Iris pigment epithelial cell (primary cell): ENCODE data around the gene DGAT2.

Experiments used
- DNase-seq: peaks from one replicate; pipeline ENCODE4 v3.0.0-alpha.2; 2011; ENCODE audit warnings: low read depth

Gene DGAT2

GRCh38 chr11:75826461-75827230 lies 58.1 kb downstream of the DGAT2 start:
- DNase-seq = peak; percentile 49

GRCh38 chr11:75827562-75827961 lies 59.0 kb downstream of the DGAT2 start:
- DNase-seq = no peak

GRCh38 chr11:75831915-75832502 lies 63.4 kb downstream of the DGAT2 start:
- no peak for DNase-seq

- no peak for DNase-seq
Measured at GRCh38 chr11:75834728-75835127, 66.2 kb downstream of the DGAT2 start.

- no peak for DNase-seq
Measured at GRCh38 chr11:75836417-75836816, 67.8 kb downstream of the DGAT2 start.

GRCh38 chr11:75839851-75840250 lies 71.3 kb downstream of the DGAT2 start:
- peak; percentile 45 for DNase-seq

GRCh38 chr11:75840522-75840921 lies 71.9 kb downstream of the DGAT2 start:
- no peak for DNase-seq

GRCh38 chr11:75841739-75842138 lies 73.2 kb downstream of the DGAT2 start:
- no peak for DNase-seq

- DNase-seq = no peak
Measured at GRCh38 chr11:75845324-75845723, 76.7 kb downstream of the DGAT2 start.

- DNase-seq = no peak
Measured at GRCh38 chr11:75849894-75850293, 81.3 kb downstream of the DGAT2 start.

GRCh38 chr11:75850787-75851186 lies 82.2 kb downstream of the DGAT2 start:
- DNase-seq = no peak
